Type B pancreatic cell (in vitro differentiated cells): ENCODE data around the gene DNAH17. TPM values are rescaled to one million over a fixed set of nuclear protein-coding genes. Genes with fewer than 3 reads are reported as not detected.

Source experiments
- DNase-seq: peaks from one replicate; pipeline ENCODE4 v3.0.0; 2021; ENCODE audit warnings: mixed read lengths; ENCODE audit not compliant: unreplicated experiment; ENCODE audit errors: extremely low spot score
- H3K27ac Mint-ChIP-seq: 2 replicates; pipeline ENCODE4 v1.8.0; 2021; ENCODE audit warnings: mild to moderate bottlenecking, mixed read lengths
- H3K27me3 Mint-ChIP-seq: 2 replicates; pipeline ENCODE4 v1.8.0; 2021; ENCODE audit warnings: mixed read lengths
- H3K36me3 Mint-ChIP-seq: 2 replicates; pipeline ENCODE4 v1.8.0; 2021; ENCODE audit warnings: mixed read lengths
- H3K4me1 Mint-ChIP-seq: one replicate; pipeline ENCODE4 v1.8.0; 2021; ENCODE audit warnings: mixed read lengths; ENCODE audit not compliant: unreplicated experiment
- H3K4me3 Mint-ChIP-seq: 2 replicates; pipeline ENCODE4 v1.8.0; 2021; ENCODE audit warnings: mild to moderate bottlenecking, mixed read lengths
- H3K9me3 Mint-ChIP-seq: 2 replicates; pipeline ENCODE4 v1.8.0; 2021; ENCODE audit warnings: mixed read lengths
- CTCF ChIP-seq: fragments of 200-600 bp; sonication (generic); conservative IDR thresholded peaks from 2 replicates; pipeline ENCODE4 v1.5.0; 2021; ENCODE audit warnings: antibody characterized with exemption, mild to moderate bottlenecking
- total RNA-seq: library from RNA; stranded (reverse); gene quantifications from 2 replicates; pipeline ENCODE4 v1.2.1, GENCODE V29; 2021; ENCODE audit warnings: low replicate concordance

The DNAH17 gene
- total RNA-seq, 1 donor from 2014 or later, result 0.07 TPM

- no peak for DNase-seq
- Mint-ChIP-seq H3K9me3 (no peaks in the 10 kb centered on the region), H3K27ac (no peak overlapping the region), H3K36me3 (no peaks in the 10 kb centered on the region), H3K4me1 (no peaks in the 10 kb centered on the region), H3K4me3 (no peak overlapping the region), H3K27me3 (no peaks in the 10 kb centered on the region)
- TF ChIP-seq CTCF, result peak; percentile 56
Observed at GRCh38 chr17:78448356-78448993, 128.7 kb downstream of the DNAH17 start.

- Mint-ChIP-seq H3K4me1 (peaks cover 4% of the 10 kb centered on the region), H3K4me3 (no peak overlapping the region), H3K36me3 (no peaks in the 10 kb centered on the region), H3K9me3 (no peaks in the 10 kb centered on the region), H3K27me3 (no peaks in the 10 kb centered on the region), H3K27ac (no peak overlapping the region)
- DNase-seq, result no peak
- TF ChIP-seq CTCF, result no peak
Observed at GRCh38 chr17:78446833-78447232, 130.4 kb downstream of the DNAH17 start.

GRCh38 chr17:78444392-78444791 is 132.8 kb downstream of the DNAH17 start:
- H3K27me3 Mint-ChIP-seq, result no peaks in the 10 kb centered on the region
- H3K9me3 Mint-ChIP-seq, result no peaks in the 10 kb centered on the region
- no peak overlapping the region for H3K27ac Mint-ChIP-seq
- no peak for TF ChIP-seq CTCF
- H3K4me3 Mint-ChIP-seq, result no peak overlapping the region
- DNase-seq, result no peak
- peaks cover 4% of the 10 kb centered on the region for H3K4me1 Mint-ChIP-seq
- H3K36me3 Mint-ChIP-seq, result no peaks in the 10 kb centered on the region

- Mint-ChIP-seq H3K27me3 (no peaks in the 10 kb centered on the region), H3K9me3 (no peaks in the 10 kb centered on the region), H3K4me3 (no peak overlapping the region), H3K27ac (no peak overlapping the region), H3K36me3 (no peaks in the 10 kb centered on the region), H3K4me1 (peaks cover 4% of the 10 kb centered on the region)
- TF ChIP-seq CTCF, result no peak
- no peak for DNase-seq
Observed at GRCh38 chr17:78442648-78443218, 134.5 kb downstream of the DNAH17 start.

- DNase-seq, result no peak
- Mint-ChIP-seq H3K27me3 (no peaks in the 10 kb centered on the region), H3K27ac (no peak overlapping the region), H3K4me3 (no peak overlapping the region), H3K9me3 (no peaks in the 10 kb centered on the region), H3K36me3 (no peaks in the 10 kb centered on the region), H3K4me1 (peaks cover 4% of the 10 kb centered on the region)
- no peak for TF ChIP-seq CTCF
Observed at GRCh38 chr17:78441271-78441971, 135.8 kb downstream of the DNAH17 start.
